Smooth muscle cell of the coronary artery (primary cell): ENCODE measurements around the gene DIRAS1. TPM values are rescaled to one million over a fixed set of nuclear protein-coding genes. Genes with fewer than 3 reads are reported as not detected.

ENCODE experiments used
- total RNA-seq: library from RNA; depleted of rRNA; stranded (reverse); fragments of >200 nt; gene quantifications from 2 replicates; pipeline ENCODE4 v1.2.3, GENCODE V29; 2014; ENCODE audit warnings: low replicate concordance

DIRAS1 gene
- total RNA-seq, result 1.2 and 18.4 TPM in 2 replicates

GRCh38 chr19:2720777-2721569, at the start of gene DIRAS1:
DIRAS1 (minus strand) TSS chr19:2721372; CDS start chr19:2717806, 3,566 bp downstream.

GRCh38 chr19:2739602-2740313, 18.6 kb upstream of the DIRAS1 start, which contains the start of gene SLC39A3:
SLC39A3 (minus strand) TSS chr19:2740017; CDS start chr19:2737257, 2,760 bp downstream.

GRCh38 chr19:2702170-2703076, 18.7 kb downstream of the DIRAS1 start, which contains the start of gene GNG7:
GNG7 (minus strand) TSS chr19:2702694; CDS start chr19:2520688, 182,006 bp downstream.

Other genes with a start within 250 kb of the DIRAS1 start
- 22.2 and 92.3 TPM in 2 replicates for gene GADD45B, start 245.2 kb downstream of the DIRAS1 start, total RNA-seq
- gene GNG7, start 18.7 kb downstream of the DIRAS1 start, total RNA-seq, result 0.35 and 0.38 TPM in 2 replicates
- 18.7 and 24.3 TPM in 2 replicates for gene SLC39A3, start 18.6 kb upstream of the DIRAS1 start, total RNA-seq
- 13.1 and 32.2 TPM in 2 replicates for gene SGTA, start 61.9 kb upstream of the DIRAS1 start, total RNA-seq
- gene THOP1, start 64.1 kb upstream of the DIRAS1 start, total RNA-seq, result 51.2 and 92.5 TPM in 2 replicates
- gene ZNF554, start 98.5 kb upstream of the DIRAS1 start, total RNA-seq, result 3.2 and 3.3 TPM in 2 replicates
- 5.7 and 5.8 TPM in 2 replicates for gene ZNF555, start 120.1 kb upstream of the DIRAS1 start, total RNA-seq
- gene ZNF556, start 146.0 kb upstream of the DIRAS1 start, total RNA-seq, result 0.08 and 0.12 TPM in 2 replicates
- gene ZNF57, start 179.6 kb upstream of the DIRAS1 start, total RNA-seq, result 3.7 and 4.7 TPM in 2 replicates
- 4.6 and 5.8 TPM in 2 replicates for gene ZNF77, start 223.6 kb upstream of the DIRAS1 start, total RNA-seq